Thyroid gland (tissue), 4 donors: Measurements from ENCODE around the gene SPINK4.

Source experiments
- POLR2A ChIP-seq, 2 donors: fragments of 450-650 bp; IDR thresholded peaks; one replicate each; pipeline ENCODE4 v1.6.1; 2017; ENCODE audit warnings: antibody characterized with exemption in 2 of 2, mild to moderate bottlenecking in 2 of 2, moderate library complexity in 1 of 2
- TF ChIP-seq, protein P1 (sequence below), 6 experiments: fragments of 200-600 bp in 3 of 6; fragments of 450-650 bp in 3 of 6; sonication (generic) in 3 of 6; IDR thresholded peaks; one replicate each; pipeline ENCODE4 v1.5.1; 2016 to 2019; ENCODE audit warnings: antibody characterized with exemption in 6 of 6, mild to moderate bottlenecking in 2 of 6, inconsistent platforms in 1 of 6, moderate library complexity in 1 of 6

DNA sequence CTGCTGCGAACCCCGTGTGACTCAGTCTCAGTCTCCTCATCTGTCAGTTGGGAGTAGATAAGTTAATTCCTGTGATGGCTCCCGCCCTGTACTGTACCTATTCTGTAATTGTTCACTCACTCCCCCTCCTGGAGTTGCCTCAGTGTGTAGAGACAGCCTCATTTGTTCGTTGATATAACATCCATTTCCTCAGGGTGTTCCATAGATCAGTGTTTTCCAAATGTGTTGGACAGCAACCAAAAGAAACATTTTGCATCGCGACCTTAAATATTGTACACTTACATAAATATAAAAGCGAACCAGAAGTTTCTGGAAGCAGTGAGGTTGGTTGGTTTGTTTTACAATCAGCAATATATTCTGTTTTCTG lies 51.0 kb downstream of the SPINK4 start:
- TF ChIP-seq, protein P1, sequence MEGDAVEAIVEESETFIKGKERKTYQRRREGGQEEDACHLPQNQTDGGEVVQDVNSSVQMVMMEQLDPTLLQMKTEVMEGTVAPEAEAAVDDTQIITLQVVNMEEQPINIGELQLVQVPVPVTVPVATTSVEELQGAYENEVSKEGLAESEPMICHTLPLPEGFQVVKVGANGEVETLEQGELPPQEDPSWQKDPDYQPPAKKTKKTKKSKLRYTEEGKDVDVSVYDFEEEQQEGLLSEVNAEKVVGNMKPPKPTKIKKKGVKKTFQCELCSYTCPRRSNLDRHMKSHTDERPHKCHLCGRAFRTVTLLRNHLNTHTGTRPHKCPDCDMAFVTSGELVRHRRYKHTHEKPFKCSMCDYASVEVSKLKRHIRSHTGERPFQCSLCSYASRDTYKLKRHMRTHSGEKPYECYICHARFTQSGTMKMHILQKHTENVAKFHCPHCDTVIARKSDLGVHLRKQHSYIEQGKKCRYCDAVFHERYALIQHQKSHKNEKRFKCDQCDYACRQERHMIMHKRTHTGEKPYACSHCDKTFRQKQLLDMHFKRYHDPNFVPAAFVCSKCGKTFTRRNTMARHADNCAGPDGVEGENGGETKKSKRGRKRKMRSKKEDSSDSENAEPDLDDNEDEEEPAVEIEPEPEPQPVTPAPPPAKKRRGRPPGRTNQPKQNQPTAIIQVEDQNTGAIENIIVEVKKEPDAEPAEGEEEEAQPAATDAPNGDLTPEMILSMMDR (IDR thresholded peaks at IDR 0.05) = no peak
- no peak for TF ChIP-seq POLR2A (IDR thresholded peaks at IDR 0.05)
